NCI-H460 (cell line): ENCODE measurements around the gene NADK. TPM values are rescaled to one million over a fixed set of nuclear protein-coding genes. Genes with fewer than 3 reads are reported as not detected.

Experiments used
- DNase-seq: peaks from one replicate; pipeline ENCODE4 v3.0.0-alpha.2; 2016; ENCODE audit warnings: low read depth; ENCODE audit errors: extremely low read depth
- total RNA-seq: library from RNA; depleted of rRNA; stranded (reverse); fragments of >200 nt; shearing (Covaris generic); gene quantifications from 2 replicates; pipeline ENCODE4 v1.2.3, GENCODE V29; 2014

NADK gene
- total RNA-seq, 1 experiment from 2014 or later: 48.5 TPM

DNA sequence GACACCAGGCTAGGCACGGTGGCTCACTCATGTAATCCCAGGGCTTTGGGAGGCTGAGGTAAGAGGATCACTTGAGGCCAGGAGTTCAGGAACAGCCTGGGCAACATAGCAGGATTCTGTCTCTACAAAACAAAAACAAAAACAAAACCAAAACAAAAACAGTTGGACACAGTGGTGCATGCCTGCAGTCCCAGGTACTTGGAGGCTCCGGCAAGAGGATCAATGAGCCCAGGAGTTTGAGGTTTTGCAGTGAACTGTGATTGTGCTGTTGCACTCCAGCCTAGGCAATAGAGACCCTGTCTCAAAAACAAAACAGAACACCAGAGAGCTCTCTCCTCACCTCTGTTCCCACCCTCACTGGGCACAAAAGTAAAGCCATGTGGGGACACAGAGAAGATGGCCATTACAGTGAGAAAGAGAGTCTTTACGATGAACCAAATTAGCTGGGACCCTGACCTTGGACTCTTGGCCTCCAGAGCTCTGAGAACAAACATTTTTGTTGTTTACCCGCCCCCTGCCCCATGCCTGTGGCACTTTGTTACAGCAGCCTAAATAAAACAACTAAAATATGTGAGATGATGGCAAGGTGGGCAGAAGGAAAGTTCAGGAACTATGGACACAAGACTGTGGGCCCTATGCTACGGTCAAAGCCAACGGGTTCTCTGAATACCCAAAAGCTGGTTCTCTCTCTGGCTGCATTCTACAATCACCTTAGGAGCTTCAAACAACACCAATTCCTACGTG, 9.8 kb downstream of the NADK start:
- no peak for DNase-seq

DNA sequence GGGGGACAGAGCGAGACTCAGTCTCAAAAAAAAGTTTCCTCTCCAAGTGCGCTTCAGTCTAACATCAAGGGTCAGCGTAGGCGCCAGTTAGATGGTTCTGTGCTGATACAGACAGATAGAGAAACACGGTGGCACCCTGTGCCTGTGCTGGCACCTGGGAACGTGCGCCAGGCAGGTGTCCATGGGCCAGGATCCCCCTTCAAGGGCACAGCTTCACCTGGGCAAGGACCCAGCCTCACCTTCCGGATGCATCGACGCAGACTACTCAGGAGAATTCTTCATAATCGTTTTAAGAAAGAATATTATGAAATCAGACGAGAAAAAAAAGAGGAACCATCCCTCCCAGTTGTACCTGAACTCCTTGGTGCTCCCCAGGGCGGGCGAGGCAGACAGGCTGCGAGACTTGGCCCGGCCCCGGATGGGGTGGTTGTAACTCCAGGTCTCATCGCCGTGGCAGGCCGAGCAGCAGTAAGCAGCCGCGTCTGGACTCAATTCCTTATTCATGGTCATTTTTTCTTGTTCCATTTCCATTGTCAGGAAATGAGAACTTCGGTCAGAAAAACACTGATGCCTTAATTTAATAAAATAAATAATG, 13.3 kb downstream of the NADK start:
- no peak for DNase-seq

DNA sequence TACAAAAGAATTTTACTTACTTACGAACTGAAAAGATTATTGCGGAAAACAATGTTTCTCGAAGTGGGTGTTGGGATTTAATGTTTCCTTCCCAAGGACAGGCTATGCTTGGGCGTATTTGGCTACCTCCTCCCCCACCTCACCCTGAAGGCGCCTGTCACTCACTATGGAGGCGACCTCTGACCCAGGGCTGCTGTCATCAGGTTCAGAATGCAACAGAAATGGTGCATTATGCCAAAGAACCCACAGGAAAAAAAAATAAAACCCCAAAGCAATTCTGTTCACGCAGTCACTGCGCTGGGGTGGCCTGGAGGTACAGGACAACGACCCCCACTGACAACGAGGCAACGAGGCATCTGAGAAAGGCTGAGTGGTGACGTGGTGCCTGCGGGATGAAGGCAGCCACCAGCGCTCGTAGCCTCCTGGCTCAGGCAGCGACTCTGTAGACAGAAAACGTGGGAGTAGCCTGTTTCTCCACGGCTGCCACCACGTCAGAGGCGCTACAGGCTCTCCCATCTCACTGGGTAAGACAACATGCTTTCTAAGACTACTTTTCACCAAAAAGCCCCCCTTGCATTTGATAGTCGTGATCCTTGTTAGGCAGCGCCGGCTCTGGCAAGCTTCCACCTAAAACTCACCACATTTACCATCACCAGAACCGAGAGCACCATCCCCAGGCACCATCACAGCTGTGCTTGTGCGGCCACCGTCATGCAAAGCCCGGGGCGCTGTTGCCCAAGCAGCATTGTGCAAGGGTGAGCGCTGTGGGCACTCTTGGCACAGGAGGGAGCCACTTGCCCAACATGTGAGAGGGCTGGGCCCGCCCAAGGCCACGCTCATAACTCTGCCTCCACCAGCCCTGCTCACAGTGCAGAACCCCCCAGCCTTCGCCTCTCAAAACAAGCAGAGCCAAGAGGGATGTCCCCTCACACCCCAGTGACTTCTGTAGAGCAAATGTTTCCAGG, 14.3 kb downstream of the NADK start:
- DNase-seq: peak; percentile 86

DNA sequence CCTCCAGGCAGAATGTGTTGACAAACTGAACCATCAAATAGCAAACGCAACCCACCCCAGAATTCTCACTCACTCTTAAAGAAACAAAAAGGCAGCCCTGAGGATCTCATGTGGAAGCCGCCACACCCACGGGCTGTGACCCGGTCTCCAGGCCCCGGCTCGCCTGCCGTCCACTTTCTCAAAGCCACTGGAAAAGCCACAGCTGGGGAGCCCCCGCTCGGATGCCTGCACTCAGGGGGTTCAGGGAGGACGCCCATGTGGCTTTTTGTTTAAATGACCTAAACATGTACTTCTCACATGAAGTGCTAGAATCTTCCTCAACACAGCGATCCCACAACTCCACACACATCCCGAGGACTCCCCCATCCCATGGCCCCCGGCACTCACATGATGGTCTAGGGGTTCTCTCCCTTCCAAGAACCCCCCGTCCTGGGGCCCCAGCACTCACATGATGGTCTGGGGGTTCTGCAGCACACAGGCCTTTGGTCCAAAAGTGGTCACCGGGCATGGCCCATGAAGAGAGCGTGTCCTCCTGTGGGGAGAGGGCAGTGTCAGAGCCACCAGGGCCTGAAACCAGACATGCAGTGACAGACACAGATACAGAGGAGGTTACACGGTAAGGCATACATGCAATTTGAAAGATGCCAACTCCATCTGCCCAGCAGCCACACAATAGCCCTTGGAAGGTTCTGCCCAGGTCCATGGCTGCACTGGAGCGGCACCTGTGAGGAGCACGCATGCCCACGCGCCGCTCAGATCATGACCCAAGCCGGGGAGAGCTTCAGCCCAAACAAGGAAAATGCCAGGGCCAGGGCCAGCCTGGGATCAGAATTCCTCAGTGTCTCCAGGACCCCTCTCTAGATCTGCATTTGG, 16.5 kb downstream of the NADK start:
- no peak for DNase-seq

DNA sequence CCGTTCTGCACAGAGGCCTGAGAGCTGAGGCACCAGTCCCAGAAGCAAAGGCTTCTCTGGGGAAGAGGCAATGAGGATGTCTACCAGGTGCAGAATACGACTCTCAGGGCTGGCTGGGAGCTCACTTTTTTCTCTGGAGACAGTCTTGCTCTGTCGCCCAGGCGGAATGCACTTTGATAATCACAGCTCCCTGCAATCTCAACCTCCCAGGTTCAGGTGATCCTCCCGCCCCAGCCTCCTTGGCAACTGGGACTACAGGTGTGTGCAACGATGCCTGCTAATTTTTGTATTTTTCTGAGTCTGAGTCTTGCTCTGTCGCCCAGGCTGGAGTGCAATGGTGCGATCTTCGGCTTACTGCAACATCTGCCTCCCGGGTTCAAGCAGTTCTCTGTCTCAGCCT, 17.6 kb downstream of the NADK start:
- DNase-seq: no peak

DNA sequence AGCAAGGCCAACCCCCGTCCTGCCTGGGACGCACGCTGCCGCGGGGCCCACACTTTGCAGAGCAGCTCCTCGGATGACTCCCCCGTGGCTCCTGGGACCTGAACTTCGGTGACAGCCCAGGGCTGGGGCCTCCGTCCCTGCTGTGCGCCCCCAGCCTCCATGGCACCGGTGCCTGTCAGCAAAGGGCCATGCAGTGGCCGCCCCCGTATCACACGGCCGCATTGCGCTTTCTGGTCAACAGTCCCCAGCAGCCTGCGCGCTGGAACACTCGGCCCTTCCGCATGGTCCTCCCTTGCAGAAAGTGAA, 18.0 kb downstream of the NADK start:
- DNase-seq: no peak

DNA sequence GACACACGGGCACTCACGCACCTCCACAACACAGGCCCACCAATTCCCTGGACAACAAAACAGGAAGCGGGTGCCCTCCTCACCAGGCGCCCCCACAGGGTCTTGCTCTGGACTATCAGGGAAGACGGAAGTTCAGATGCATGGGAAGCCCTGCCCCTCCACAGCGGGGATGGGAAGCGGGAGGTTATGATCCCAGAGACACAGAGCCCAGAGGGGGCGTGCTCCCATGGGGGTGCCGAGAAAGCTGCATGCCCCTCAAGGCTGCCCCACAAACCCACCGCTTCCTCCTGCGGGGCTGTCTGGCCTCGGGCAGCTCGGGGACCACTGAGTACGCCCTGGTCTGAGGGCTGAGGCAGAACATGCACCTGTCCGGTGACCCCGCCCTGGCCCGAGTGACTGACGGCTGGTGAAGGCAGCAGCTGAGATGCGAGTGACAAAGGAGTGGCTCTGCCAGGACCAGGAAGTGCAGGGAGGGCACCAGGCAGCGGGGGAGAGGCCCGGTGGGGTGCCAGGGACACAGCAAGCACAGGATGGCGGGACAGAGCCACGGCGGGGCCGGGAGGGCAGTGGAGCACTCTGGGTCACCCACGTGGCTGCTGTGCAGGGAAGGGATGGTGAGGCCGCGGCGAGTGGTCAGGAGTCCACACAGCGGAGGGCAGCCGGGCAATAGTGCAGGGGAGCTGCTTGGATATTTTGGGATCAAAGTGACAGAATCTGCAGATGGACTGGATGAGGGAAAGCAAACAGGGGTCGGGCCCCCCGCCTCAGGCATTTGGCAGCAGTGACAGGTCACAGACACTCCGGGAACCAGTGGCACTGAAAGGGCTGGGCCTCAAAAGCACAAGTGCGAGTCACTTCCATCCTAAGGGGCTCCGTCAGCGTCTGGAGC, 18.6 kb downstream of the NADK start:
- no peak for DNase-seq

DNA sequence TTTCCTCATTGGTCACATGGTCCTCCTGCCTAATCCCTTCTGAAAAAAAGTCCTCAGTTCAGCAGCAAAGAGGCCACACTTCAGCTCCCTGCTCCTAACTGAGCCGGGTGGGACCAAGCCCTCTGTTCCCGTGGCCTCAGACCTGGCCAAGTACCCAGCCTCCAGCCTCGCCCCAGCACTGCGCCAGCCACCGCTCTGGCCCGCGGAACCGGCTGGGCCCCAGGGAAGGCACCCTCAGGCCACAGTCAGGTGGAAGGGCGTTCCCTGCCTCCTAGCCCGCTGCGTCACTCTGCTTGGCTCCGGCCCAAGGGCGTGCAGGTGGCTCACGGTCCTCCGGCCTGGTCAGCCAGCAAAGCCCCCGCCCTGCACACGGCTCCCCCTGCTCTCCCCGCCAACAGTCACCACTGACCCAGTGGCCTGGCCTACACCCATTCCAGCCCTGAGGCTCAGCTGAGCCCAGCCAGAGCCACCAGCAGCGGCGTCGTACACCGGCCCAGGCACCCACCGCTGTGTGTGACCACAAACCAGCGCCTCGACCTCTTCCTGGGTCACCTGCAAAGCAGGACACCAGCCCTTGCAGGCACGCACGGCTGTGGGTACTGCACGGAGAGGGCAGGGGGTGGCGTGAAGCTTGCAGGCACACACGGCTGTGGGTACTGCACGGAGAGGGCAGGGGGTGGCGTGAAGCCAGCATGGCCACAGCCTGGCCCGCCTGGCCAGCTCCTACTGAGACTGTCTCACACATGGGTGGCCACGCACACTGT, 19.4 kb downstream of the NADK start:
- peak; percentile 62 for DNase-seq

DNA sequence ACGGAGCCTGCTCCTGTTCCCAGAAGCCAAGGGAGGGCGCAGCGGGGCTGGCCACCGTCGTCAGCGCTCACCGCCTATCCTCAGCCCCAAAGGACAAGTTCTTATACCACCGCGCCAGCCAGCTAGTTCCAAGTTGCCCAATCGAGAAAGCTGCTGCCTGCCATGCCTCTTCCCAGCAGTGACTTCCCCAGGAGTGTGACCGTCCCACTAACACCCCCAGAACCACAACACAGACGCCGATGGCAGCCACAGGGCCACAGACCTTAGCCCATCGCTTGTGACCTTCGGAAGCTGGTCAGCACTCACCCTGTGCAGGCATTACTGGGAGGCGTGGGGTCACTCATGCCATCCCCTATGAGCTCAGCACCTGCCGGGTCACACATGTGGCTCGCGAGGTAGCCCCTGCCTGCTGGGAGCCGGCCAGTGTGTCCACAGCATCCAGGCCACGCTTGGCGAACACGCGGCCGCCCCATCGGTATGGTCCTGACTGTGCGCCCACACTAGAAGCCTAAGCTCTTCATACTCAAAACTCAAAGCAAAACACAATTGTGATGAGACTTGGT, 20.1 kb downstream of the NADK start:
- DNase-seq: no peak

DNA sequence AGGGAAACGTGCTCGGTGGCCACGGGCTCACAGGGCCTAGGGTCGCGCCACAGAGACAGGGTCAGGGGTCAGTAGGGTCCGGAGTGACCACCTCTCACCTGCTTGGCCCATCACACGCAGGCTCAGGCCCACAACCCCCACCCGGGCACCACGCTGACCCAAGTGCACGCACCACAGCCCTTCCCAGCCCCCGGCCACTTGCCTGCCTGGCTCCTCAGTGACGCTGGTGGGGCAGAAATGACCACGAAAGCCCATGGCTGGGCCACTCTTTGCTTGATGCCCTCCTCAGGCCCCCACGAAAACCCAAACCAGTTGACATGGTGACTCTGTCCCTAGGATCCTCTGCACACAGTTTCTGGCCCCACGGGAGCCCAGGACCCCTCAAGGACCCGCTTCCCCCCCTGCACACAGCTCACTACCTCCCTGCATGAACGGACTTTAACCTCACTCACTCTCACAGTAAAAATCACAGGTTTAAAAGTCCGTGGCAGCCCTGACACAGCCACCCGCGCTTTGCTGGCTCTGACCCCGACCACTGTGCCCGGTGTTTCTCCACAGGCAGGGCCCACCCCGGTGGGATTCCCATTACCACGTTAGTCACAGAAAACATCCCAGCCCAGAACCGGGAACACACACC, 20.7 kb downstream of the NADK start:
- DNase-seq: no peak

DNA sequence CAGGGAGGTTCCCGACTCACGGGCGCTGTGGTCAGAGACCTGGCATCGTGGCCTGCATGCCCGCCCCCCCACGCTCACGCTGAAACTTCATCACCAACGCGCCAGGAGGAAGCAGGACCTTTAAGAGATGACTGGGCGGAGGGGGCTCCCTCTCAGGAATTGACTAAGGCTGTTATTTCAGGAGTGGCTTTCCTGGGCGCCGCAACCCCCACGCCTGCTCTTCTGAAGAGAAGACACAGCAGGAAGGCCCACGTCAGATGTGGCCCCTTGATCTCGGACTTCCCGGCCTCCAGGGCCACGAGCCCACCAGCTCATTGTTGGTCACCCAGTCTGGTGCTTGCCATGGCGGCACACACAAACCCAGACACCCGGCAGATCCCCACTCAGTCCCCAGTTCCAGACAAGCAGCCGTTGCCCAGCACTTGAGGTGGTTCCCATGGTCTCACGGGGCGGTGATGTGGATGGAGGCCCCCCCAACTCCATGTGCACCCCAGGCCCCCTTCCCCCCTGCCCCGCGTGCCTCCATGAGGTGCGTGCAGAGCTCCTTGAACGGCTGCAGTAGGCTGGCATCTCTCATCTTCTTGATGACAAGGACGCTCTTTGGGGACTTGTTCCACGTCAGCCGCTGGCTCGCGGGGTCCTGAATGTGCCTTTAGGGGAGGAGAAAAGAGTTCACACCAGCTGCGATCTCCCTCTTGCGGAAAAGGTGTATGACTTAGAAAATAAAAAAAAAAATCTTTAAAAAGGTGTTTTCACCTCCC, 21.4 kb downstream of the NADK start:
- DNase-seq: no peak

DNA sequence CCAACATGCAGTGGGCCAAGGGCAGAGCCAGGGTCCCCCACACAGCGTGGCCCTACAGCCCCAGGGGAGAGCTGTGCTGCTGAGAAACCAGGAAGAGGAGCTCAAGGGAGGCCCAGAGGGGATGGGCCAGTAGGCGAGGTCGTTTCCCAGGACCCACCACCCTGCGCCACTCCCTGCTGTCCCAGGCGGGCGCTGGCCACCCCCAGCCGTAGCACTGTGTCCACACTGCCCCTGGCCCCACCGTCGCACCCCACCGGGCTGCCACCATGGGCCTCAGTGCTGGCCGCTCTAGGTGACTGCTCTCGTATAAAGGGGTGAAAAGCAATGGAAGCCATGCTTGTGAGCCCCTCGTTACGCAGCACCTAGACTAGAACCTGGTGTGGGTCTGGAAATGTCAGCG, 22.4 kb downstream of the NADK start:
- no peak for DNase-seq

DNA sequence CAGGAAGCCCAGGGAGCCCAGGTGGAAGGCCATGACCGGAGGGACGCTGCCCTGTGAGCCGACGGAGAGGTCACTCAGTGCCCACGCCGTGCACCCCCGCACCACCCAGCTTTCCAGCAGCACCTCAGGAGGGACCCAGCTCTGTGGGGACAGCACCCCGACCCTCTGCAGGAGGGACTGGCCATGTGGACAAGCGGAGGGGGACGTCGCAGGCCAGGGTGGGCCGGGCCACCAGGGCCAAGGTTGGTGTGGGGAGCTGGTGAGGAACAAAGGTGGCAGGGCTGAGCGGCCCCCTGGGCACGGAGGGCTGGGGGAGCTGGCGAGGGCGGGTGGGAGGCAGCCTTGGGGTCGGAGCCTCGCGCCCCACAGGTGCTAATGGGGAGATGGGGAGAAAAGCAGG, 22.8 kb downstream of the NADK start:
- no peak for DNase-seq

DNA sequence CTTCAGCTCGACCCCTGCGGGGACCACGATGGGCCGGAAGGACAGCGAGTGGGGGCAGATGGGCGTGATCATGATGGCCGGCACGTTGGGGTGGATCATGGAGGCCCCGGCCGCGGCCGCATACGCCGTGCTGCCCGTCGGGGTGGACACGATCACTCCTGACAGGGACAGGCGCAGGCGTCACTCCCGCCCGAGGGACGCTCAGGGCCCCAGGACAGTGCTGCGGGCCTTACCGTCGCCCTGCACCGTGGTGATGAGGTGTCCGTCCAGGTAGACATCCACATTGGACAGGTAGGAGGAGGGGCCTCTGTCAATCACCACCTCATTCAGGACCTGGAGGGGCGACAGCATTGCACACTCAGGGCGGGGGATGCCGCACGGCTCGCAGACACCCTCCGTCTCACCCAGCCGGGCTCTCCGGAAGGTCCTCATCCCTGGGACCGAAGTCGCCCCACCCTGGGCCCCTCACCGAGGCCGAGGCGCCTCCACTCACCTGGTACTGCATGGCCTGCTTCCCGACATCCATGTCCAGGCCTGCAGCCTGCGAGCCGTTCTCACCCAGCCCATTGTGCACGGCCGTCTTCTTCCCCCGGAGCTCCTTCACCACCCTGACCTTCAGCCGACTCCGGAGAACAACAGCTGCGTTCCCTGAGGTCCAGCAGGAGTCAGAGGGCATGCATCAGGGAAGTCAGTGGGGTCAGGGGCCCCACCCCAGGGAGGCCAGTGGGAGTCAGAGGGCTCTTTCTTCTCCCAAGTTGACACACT, 24.0 kb downstream of the NADK start:
- no peak for DNase-seq

DNA sequence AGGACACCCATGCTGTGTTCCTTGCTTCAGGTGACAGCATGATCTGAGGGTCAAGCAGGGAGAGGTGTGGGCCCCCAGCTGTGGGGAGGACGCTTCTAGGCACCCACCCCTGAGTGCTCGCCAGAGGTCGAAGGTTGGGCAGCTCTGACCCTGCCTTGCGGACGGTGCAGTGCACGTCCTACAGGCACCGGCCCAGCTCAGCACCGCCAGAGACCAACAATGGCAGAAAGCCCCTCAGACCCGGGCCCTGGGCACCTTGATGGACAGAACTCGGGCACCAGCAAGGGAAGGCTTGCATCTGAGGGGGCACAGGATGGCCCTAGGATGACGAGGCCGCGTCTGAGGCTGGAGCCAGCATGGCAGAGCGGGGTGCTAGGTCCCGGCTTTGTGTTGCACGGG, 24.7 kb downstream of the NADK start:
- DNase-seq: no peak
